Endothelial cell of umbilical vein (primary cell): Measurements from ENCODE around the gene IGSF6.

Source experiments
- EZH2 ChIP-seq: IDR thresholded peaks from 2 replicates; pipeline ENCODE4 v1.6.1; 2012; ENCODE audit warnings: borderline replicate concordance, low read depth, mild to moderate bottlenecking, moderate library complexity, low read length, inconsistent platforms; ENCODE audit not compliant: severe bottlenecking
- FOS ChIP-seq: IDR thresholded peaks from 2 replicates; pipeline ENCODE4 v1.6.1; 2011; ENCODE audit warnings: mild to moderate bottlenecking, low read length, moderate library complexity, borderline replicate concordance; ENCODE audit not compliant: insufficient read depth
- JUN ChIP-seq: IDR thresholded peaks from 2 replicates; pipeline ENCODE4 v1.6.1; 2011; ENCODE audit warnings: borderline replicate concordance, low read depth; ENCODE audit not compliant: insufficient read length, insufficient read depth
- MYC ChIP-seq: IDR thresholded peaks from one replicate; pipeline ENCODE4 v1.6.1; 2011; ENCODE audit warnings: mild to moderate bottlenecking, low read depth, low read length
- POLR2A ChIP-seq: IDR thresholded peaks from 2 replicates; pipeline ENCODE4 v1.6.1; 2012; ENCODE audit warnings: low read depth, mild to moderate bottlenecking, control low read depth, low read length
- POLR2AphosphoS5 ChIP-seq: IDR thresholded peaks from 2 replicates; pipeline ENCODE4 v1.6.1; 2012; ENCODE audit warnings: low read depth, mild to moderate bottlenecking, control low read depth, low read length, moderate library complexity; ENCODE audit not compliant: insufficient read depth
- TF ChIP-seq, protein P1 (sequence below), 2 donors: IDR thresholded peaks; 1 replicate in 1 of 2; 2 replicates in 1 of 2; pipeline ENCODE4 v1.5.1; 2011; ENCODE audit warnings: low read length in 2 of 2, mild to moderate bottlenecking in 2 of 2, moderate library complexity in 2 of 2, control low read depth in 1 of 2, inconsistent platforms in 1 of 2, low read depth in 1 of 2; ENCODE audit not compliant: insufficient read depth in 1 of 2; ENCODE audit errors: extremely low read depth in 1 of 2
- TF ChIP-seq, protein P2 (sequence below): IDR thresholded peaks from 2 replicates; pipeline ENCODE4 v1.6.1; 2011; ENCODE audit not compliant: insufficient read depth, insufficient read length

DNA sequence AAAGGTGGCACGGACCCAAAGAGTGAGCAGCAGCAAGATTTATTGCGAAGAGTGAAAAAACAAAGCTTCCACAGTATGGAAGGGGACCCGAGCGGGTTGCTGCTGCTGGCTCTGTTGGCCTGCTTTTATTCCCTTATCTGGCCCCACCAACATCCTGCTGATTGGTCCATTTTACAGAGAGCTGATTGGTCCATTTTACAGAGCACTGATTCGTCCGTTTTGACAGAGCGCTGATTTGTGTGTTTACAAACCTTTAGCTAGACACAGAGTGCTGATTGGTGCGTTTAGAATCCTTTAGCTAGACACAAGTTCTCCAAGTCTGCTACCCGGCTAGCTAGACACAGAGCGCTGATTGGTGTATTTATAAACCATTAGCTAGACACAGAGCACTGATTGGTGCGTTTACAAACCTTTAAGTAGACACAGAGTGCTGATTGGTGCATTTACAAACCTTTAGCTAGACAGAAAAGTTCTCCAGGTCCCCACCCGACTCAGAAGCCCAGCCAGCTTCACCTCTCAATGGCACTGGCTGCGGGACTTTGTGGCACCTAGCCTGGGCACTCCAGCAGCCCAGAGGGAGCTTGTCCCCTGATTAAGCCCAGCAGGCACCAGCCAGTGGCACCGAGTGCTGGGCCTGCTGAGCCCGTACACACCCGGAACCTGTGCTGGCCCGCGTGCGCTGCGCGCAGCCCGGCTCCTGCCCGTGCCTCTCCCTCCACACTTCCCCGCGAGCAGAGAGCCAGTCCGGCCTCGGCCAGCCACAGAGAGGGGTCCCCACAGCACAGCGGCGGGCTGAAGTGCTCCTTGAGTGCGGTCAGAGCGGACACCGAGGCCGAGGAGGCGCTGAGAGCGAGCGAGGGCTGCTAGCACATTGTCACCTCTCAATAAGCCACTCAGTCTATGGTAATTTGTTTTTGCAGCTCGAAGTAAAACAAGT is 15.1 kb downstream of the IGSF6 start:
- TF ChIP-seq, protein P1, sequence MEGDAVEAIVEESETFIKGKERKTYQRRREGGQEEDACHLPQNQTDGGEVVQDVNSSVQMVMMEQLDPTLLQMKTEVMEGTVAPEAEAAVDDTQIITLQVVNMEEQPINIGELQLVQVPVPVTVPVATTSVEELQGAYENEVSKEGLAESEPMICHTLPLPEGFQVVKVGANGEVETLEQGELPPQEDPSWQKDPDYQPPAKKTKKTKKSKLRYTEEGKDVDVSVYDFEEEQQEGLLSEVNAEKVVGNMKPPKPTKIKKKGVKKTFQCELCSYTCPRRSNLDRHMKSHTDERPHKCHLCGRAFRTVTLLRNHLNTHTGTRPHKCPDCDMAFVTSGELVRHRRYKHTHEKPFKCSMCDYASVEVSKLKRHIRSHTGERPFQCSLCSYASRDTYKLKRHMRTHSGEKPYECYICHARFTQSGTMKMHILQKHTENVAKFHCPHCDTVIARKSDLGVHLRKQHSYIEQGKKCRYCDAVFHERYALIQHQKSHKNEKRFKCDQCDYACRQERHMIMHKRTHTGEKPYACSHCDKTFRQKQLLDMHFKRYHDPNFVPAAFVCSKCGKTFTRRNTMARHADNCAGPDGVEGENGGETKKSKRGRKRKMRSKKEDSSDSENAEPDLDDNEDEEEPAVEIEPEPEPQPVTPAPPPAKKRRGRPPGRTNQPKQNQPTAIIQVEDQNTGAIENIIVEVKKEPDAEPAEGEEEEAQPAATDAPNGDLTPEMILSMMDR (IDR thresholded peaks at IDR 0.05; ENCODE audit: extremely low read depth in 1 of 2, insufficient read depth in 1 of 2, low read depth in 1 of 2, low read length in 2 of 2), result no peak
- TF ChIP-seq POLR2A, result no peak
- TF ChIP-seq, protein P2, sequence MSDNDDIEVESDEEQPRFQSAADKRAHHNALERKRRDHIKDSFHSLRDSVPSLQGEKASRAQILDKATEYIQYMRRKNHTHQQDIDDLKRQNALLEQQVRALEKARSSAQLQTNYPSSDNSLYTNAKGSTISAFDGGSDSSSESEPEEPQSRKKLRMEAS, result no peak
- TF ChIP-seq EZH2, result no peak
- no peak for TF ChIP-seq POLR2AphosphoS5
- TF ChIP-seq JUN, result no peak
- no peak for TF ChIP-seq FOS
- no peak for TF ChIP-seq MYC
